Measurements from ENCODE around the gene ZNF33A.

- TF ChIP-seq CTCF (IDR thresholded peaks at IDR 0.05; ENCODE audit: low read depth, low read length) (no peak), MAX (IDR thresholded peaks at IDR 0.05; ENCODE audit: low read depth, low read length) (no peak), POLR2A (IDR thresholded peaks at IDR 0.05; ENCODE audit: extremely low read depth, insufficient read length) (no peak), MYC (IDR thresholded peaks at IDR 0.05; ENCODE audit: low read depth, low read length) (no peak)
These were observed 2.5 kb upstream of the ZNF33A start for GRCh38 chr10:38007991-38008390.
